Breast epithelium (tissue), 4 donors: Measurements from ENCODE around the gene GARS1. TPM values are rescaled to one million over a fixed set of nuclear protein-coding genes. Genes with fewer than 3 reads are reported as not detected.

Experiments used
- DNase-seq, 2 donors: peaks; one replicate each; pipeline ENCODE4 v3.0.0-alpha.2; 2019; ENCODE audit warnings: low spot score in 2 of 2
- H3K27ac ChIP-seq, 2 donors: fragments of 200-600 bp; sonication (generic) in 1 of 2; one replicate each; pipeline ENCODE4 v1.5.1; 2016 to 2019; ENCODE audit warnings: mild to moderate bottlenecking in 1 of 2
- H3K27me3 ChIP-seq, 2 donors: fragments of 200-600 bp; sonication (generic) in 1 of 2; one replicate each; pipeline versions ENCODE4 v1.5.1 to v1.6.0; 2017 to 2019; ENCODE audit warnings: control low read depth in 1 of 2, mild to moderate bottlenecking in 1 of 2
- H3K36me3 ChIP-seq: fragments of 200-600 bp; one replicate; pipeline ENCODE4 v1.5.1; 2019
- H3K4me1 ChIP-seq, 2 donors: fragments of 200-600 bp; sonication (generic); one replicate each; pipeline ENCODE4 v1.5.1; 2016 to 2019; ENCODE audit warnings: control low read depth in 1 of 2
- H3K4me3 ChIP-seq, 3 donors: fragments of 200-600 bp; sonication (generic); 1 replicate in 2 of 3; 2 replicates in 1 of 3; pipeline ENCODE4 v1.5.1; 2016 to 2019; ENCODE audit warnings: mild to moderate bottlenecking in 3 of 3, moderate library complexity in 2 of 3
- H3K9me3 ChIP-seq, 2 donors: fragments of 200-600 bp; sonication (generic) in 1 of 2; one replicate each; pipeline ENCODE4 v1.5.1; 2016 to 2019; ENCODE audit warnings: control low read depth in 1 of 2
- POLR2A ChIP-seq: fragments of 450-650 bp; IDR thresholded peaks from one replicate; pipeline ENCODE4 v1.6.1; 2016; ENCODE audit warnings: antibody characterized with exemption, mild to moderate bottlenecking, moderate library complexity
- POLR2AphosphoS5 ChIP-seq, 3 donors: sonication (generic); formaldehyde crosslinking; IDR thresholded peaks; one replicate each; pipeline ENCODE4 v1.6.1; 2017; ENCODE audit warnings: antibody characterized with exemption in 3 of 3
- intact Hi-C: fragments of 100-400 bp; cut with DNase I; formaldehyde crosslinking; loops from one replicate; pipeline ENCODE4 v1.15.1; 2023; ENCODE audit warnings: low total_unique reads
- total RNA-seq, 3 donors: library from RNA; depleted of rRNA; stranded (reverse); fragments of >200 nt; gene quantifications; one replicate each; pipeline ENCODE4 v1.1.0, GENCODE V29; 2016
- TF ChIP-seq, protein P1 (sequence below), 3 donors: fragments of 450-650 bp; IDR thresholded peaks; one replicate each; pipeline ENCODE4 v1.5.1; 2016 to 2017; ENCODE audit warnings: antibody characterized with exemption in 3 of 3, mild to moderate bottlenecking in 3 of 3, moderate library complexity in 3 of 3

Gene GARS1
- total RNA-seq, 3 donors from 2014 or later: 50.9 to 66.9 (median 56.8) TPM

DNA sequence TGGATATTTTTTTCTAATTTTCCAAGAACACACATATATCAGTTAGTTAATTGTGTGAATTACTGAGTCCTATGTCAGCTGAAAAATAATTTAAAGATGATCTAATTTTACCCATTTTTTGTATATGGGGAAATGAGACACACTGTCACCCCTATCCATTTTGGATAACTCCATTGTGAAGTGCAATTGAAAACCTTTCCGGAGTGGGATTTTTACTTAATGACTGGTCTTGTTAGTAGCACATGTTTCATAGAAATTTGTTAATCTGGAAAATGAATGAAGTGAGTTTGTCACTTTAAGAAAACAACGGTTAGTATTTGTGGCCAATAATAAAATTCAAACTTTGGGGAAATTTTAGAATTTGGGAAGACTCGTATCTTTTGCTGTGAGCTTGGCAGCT is 2.0 kb downstream of the GARS1 start:
- TF ChIP-seq, protein P1, sequence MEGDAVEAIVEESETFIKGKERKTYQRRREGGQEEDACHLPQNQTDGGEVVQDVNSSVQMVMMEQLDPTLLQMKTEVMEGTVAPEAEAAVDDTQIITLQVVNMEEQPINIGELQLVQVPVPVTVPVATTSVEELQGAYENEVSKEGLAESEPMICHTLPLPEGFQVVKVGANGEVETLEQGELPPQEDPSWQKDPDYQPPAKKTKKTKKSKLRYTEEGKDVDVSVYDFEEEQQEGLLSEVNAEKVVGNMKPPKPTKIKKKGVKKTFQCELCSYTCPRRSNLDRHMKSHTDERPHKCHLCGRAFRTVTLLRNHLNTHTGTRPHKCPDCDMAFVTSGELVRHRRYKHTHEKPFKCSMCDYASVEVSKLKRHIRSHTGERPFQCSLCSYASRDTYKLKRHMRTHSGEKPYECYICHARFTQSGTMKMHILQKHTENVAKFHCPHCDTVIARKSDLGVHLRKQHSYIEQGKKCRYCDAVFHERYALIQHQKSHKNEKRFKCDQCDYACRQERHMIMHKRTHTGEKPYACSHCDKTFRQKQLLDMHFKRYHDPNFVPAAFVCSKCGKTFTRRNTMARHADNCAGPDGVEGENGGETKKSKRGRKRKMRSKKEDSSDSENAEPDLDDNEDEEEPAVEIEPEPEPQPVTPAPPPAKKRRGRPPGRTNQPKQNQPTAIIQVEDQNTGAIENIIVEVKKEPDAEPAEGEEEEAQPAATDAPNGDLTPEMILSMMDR (IDR thresholded peaks at IDR 0.05): no peak
- TF ChIP-seq POLR2A (no peak), POLR2AphosphoS5 (IDR thresholded peaks at IDR 0.05) (no peak)
- intact Hi-C loops: no loop called here
- no peak overlapping the region for H3K27ac ChIP-seq
- H3K4me1 ChIP-seq: no peaks in the 10 kb centered on the region
- no peaks in the 10 kb centered on the region for H3K9me3 ChIP-seq
- DNase-seq: no peak
- H3K27me3 ChIP-seq: no peaks in the 10 kb centered on the region
- H3K36me3 ChIP-seq: no peaks in the 10 kb centered on the region
- H3K4me3 ChIP-seq: peak overlapping the region; percentile 85 to 99 (median 95)

DNA sequence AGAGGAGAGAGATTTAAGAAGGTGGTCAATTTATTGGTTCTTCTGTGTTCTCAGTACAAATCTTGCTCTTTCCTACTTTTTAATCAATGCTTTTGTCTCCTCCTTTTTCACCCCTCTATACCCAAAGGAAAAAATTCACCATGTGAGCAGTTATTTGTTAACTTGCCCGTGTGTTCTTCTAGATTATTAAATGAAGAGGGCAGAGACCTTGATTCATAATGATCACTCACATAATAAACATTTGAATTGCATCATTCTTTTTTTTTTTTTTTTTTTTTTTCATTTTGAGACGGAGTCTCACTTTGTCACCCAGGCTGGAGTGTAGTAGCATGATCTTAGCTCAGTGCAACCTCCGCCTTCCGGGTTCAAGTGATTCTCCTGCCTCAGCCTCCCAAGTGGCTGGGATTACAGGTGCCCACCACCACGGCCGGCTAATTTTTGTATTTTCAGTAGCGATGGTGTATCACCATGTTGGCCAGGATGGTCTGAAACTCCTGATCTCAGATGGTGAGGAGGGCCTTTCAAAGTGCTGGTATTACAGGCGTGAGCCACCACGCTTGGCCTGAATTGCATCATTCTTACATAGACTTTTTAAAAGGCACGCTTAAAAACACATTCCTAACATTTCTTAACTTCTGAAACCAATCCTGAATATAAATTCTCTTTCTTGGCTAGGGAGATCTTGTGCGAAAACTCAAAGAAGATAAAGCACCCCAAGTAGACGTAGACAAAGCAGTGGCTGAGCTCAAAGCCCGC is 3.6 kb downstream of the GARS1 start:
- TF ChIP-seq POLR2AphosphoS5 (IDR thresholded peaks at IDR 0.05): no peak
- no peak for TF ChIP-seq POLR2A
- TF ChIP-seq, protein P1 (IDR thresholded peaks at IDR 0.05): no peak
- H3K36me3 ChIP-seq: no peaks in the 10 kb centered on the region
- intact Hi-C loops: no loop called here
- H3K4me1 ChIP-seq: no peaks in the 10 kb centered on the region
- H3K4me3 ChIP-seq: no peak overlapping the region
- H3K9me3 ChIP-seq: no peaks in the 10 kb centered on the region
- no peaks in the 10 kb centered on the region for H3K27me3 ChIP-seq
- DNase-seq: no peak
- no peak overlapping the region for H3K27ac ChIP-seq

GRCh38 chr7:30604901-30605300 is 10.2 kb downstream of the GARS1 start:
- intact Hi-C loops: no loop called here
- Histone ChIP-seq H3K27ac (no peak overlapping the region), H3K9me3 (no peaks in the 10 kb centered on the region), H3K4me3 (no peak overlapping the region), H3K4me1 (no peaks in the 10 kb centered on the region), H3K36me3 (peaks cover 9% of the 10 kb centered on the region), H3K27me3 (no peaks in the 10 kb centered on the region)
- TF ChIP-seq, protein P1 (IDR thresholded peaks at IDR 0.05): no peak
- no peak for TF ChIP-seq POLR2A
- TF ChIP-seq POLR2AphosphoS5 (IDR thresholded peaks at IDR 0.05): no peak
- no peak for DNase-seq

- no peak overlapping the region for H3K27ac ChIP-seq
- H3K36me3 ChIP-seq: peaks cover 11% of the 10 kb centered on the region
- intact Hi-C loops: no loop called here
- no peak for DNase-seq
- no peaks in the 10 kb centered on the region for H3K27me3 ChIP-seq
- no peak overlapping the region for H3K4me3 ChIP-seq
- no peaks in the 10 kb centered on the region for H3K4me1 ChIP-seq
- TF ChIP-seq, protein P1 (IDR thresholded peaks at IDR 0.05): no peak
- TF ChIP-seq POLR2AphosphoS5 (IDR thresholded peaks at IDR 0.05): no peak
- TF ChIP-seq POLR2A: no peak
- H3K9me3 ChIP-seq: no peaks in the 10 kb centered on the region
These were observed 11.2 kb downstream of the GARS1 start for GRCh38 chr7:30605832-30606231.

DNA sequence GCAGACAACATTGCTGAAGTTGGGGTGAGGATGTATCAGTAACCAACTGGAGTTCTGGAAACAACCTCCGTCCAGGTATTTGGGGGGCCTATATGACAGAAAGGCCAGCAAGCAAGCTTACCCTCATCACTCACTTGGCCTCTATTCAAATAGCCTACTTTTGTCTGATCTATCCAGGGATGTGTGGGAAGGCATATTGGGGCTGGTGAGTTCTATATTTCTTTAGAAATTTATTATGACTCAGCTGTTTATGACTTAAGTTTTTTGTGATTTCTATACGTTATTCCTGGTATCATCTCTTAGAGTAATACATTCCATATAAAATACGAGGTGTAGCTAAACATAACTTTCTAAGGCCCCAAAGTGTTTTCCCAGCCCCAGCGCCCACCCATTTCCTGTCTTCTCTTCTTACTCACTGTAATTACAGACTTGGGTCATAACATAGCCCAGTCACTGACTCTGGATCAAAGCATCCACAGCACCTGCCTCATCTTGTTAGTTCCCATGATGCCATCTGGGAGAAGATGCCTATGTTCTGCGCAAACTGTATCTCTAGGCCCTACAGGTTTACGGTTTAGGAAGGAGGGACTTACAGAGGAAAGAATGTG is 18.1 kb downstream of the GARS1 start:
- DNase-seq: no peak
- no peak overlapping the region for H3K27ac ChIP-seq
- intact Hi-C loops: no loop called here
- H3K9me3 ChIP-seq: no peaks in the 10 kb centered on the region
- peaks cover 0 to 4% of the 10 kb centered on the region in 2 donors for H3K4me1 ChIP-seq
- no peak overlapping the region for H3K4me3 ChIP-seq
- no peaks in the 10 kb centered on the region for H3K27me3 ChIP-seq
- H3K36me3 ChIP-seq: peaks cover 11% of the 10 kb centered on the region
- TF ChIP-seq POLR2A (no peak), POLR2AphosphoS5 (IDR thresholded peaks at IDR 0.05) (no peak)
- TF ChIP-seq, protein P1 (IDR thresholded peaks at IDR 0.05): no peak
